T-helper 1 cell treated with Interleukin-12 subunit alpha and Interleukin-12 subunit beta and Interleukin-4 antibody, amounts not matched to agents 30 ng/mL and 1 ng/mL, for 36 hours (primary cell): ENCODE data around the gene TRPM6. TPM values are rescaled to one million over a fixed set of nuclear protein-coding genes. Genes with fewer than 3 reads are reported as not detected.

Source experiments
- intact Hi-C: fragments of 100-400 bp; cut with micrococcal nuclease; formaldehyde crosslinking; loops from one replicate; pipeline ENCODE4 v1.15.1; 2024
- total RNA-seq: library from RNA; stranded (reverse); gene quantifications from 2 replicates; pipeline ENCODE4 v1.2.3, GENCODE V29; 2022

TRPM6 gene
- total RNA-seq, 1 donor from 2014 or later: not detected

GRCh38 chr9:74777136-74777879 is 110.4 kb downstream of the TRPM6 start:
- intact Hi-C loops: loop anchor here (1.0 to 5.0 kb wide), 3 partner anchors 175 to 1525 kb away; partner anchors contain the start of gene C9orf40

DNA sequence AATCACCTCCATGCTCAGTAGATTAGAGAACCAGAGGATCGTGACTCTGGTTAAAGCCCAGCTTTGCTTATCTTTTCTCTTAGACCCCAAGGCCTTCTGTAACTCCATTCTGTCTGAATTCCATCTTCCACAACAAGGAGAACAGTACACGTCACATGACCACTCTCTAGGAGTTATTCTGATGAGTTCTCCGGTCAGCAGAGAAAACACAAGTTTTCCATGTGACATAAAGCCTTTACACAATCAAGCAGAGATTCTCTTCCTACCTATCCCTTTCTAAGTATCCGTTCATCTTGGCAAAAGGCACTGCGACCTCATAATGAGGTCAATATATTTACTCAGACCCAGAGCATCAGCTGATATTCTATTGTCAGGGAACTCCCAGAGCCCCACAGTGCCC is 112.3 kb downstream of the TRPM6 start:
- intact Hi-C loops: loop anchor here (2.0 to 5.0 kb wide), 2 partner anchors 373 to 1527 kb away; no protein-coding TSS in a partner anchor

GRCh38 chr9:74773886-74774479 is 113.7 kb downstream of the TRPM6 start:
- intact Hi-C loops: loop anchor here (1.0 to 5.0 kb wide), 9 partner anchors 113 to 1623 kb away; partner anchors contain the start of genes CARNMT1 and TRPM6

- intact Hi-C loops: loop anchor here (5.0 kb wide), 1 partner anchor 1625 kb away; no protein-coding TSS in a partner anchor
Observed at GRCh38 chr9:74772121-74772520, 115.6 kb downstream of the TRPM6 start.

DNA sequence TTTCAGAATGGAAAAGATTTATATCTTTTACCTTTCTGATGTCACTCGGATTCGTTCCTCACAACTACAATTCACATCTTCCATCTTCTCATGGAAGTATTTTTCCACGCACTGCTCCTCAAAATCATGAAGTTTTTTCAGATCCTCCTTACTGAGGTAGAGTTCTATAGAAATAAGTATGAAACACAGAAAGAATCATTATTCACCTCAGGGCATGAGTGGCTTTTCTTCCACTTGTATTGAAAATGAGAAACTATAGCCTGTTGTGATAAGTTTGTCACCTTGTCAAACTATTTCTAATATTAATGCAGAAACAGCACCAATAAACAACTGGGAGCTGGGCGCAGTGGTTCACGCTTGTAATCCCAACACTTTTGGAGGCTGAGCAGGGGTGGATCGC is 116.0 kb downstream of the TRPM6 start:
- intact Hi-C loops: loop anchor here (5.0 kb wide), 1 partner anchor 1626 kb away; no protein-coding TSS in a partner anchor

DNA sequence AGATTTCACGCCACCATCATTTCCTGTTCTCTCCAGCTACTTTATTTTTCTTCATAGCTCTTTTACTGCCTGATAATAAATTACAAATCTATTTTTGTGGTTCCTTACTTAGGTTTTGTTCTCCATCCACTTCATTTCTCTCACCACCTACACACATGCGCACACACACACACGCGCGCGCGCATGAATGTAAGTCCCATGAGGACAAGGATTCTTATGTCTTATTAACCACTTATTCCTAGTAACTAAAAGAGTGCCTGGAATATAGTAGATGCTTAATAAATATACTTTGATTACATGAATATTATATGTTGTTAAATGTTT is 116.5 kb downstream of the TRPM6 start:
- intact Hi-C loops: loop anchor here (5.0 kb wide), 1 partner anchor 1626 kb away; no protein-coding TSS in a partner anchor

DNA sequence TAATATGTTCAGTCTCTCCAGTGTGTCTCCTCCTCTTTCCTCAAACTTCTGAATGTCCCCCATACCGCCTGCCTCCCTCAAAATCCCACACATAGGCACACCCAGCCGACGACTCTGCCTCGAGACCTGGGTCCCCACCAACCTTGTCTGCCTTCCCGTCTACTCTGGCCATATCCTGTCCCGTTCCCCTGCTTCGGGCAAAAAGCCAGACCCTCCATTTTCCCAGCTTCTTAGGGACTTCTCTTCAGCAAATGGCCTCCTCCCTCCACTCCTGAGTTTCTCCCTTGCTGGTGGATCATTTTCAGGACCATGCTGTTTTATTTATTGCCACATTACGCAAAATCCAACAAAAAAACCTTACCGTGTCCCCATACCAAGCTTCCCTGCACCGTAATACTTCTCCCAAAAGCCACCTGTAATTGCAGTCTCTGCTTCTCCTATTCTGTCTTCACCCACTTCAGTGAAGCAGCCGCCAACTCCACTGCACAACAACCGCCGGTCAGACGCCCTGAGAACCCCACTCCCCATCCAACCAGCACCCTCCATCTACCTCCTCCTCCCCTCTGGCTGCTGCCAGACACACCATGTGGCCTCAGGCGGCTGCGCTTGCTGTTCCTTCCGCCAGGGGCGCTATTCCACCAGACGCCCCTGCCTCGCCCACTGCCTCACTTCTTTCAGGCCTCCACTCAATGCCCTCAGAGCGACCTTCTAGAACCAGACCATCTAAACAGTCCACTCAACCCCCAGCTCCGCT is 117.0 kb downstream of the TRPM6 start:
- intact Hi-C loops: loop anchor here (5.0 kb wide), 1 partner anchor 1627 kb away; no protein-coding TSS in a partner anchor

DNA sequence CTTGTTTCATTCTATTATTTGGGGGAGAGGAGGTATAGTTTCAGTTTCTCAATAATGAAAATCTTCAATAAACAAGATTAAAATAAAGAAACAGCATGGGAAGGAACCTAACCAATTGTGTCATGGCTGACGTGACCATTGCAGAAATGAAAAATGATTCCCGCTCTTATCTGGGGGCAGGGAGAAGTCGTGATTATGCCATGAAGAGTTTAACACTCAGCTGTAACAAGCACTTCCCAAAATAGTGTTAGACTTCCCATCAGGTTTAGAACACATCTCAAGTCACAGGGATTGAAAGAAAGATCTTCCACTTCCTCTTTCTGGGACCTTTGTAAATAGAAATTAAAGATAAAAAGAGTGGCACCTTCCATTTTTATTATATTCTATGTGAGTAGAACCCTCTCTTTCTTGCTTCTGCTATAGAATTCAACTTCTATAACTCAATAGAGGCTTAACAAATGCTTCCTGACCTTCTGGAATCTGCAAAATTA is 122.2 kb downstream of the TRPM6 start:
- intact Hi-C loops: no loop called here

GRCh38 chr9:74762950-74763349 is 124.8 kb downstream of the TRPM6 start:
- intact Hi-C loops: no loop called here

GRCh38 chr9:74760031-74760700 is 127.6 kb downstream of the TRPM6 start:
- intact Hi-C loops: no loop called here

DNA sequence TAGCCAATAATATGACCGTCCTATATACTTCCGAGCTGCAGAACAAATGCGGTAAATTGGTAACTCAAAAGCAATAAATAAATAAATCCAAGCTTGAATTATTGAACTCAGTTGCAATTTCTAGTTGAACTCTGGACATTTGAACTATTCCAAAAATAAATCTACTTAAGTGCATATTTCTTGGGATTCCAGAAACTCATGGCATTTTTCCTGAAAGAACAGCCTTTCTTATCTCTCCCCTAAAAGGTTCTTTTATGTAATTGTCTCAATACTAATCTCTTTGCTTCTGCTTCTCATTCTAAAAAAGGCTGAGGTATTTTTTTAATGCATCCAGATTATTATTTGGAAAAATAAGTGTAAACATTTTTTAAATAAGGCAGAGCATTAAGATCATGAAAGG is 131.7 kb downstream of the TRPM6 start:
- intact Hi-C loops: no loop called here

- intact Hi-C loops: no loop called here
Observed at GRCh38 chr9:74755355-74755754, 132.4 kb downstream of the TRPM6 start.

GRCh38 chr9:74753650-74754049 is 134.1 kb downstream of the TRPM6 start:
- intact Hi-C loops: no loop called here

DNA sequence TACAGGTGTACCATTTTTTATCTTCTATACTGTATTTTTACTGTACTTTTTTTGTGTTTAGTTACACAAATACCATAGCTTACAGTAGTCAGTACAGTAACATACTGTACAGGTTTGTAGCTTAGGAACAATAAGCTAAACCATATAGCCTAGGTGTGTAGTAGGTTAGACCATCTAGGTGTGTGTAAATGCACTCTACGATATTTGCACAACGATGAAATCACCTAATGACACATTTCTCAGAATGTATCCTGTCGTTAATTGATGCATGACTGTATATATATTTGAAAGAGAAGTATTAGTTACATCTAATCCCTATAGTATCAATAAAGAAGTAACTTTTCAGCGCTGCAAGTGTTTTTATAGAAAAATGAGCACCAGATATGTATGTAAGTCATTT is 138.8 kb downstream of the TRPM6 start:
- intact Hi-C loops: no loop called here

GRCh38 chr9:74742792-74743730 is 144.7 kb downstream of the TRPM6 start:
- intact Hi-C loops: loop anchor here (2.0 to 5.0 kb wide), 2 partner anchors 164 to 1061 kb away; no protein-coding TSS in a partner anchor

GRCh38 chr9:74742191-74742790 is 145.4 kb downstream of the TRPM6 start:
- intact Hi-C loops: loop anchor here (2.0 to 5.0 kb wide), 2 partner anchors 163 to 1060 kb away; no protein-coding TSS in a partner anchor

GRCh38 chr9:74736646-74737045 is 151.1 kb downstream of the TRPM6 start:
- intact Hi-C loops: no loop called here

- intact Hi-C loops: no loop called here
Observed at GRCh38 chr9:74735761-74736160, 152.0 kb downstream of the TRPM6 start.

GRCh38 chr9:74729136-74729695 is 158.5 kb downstream of the TRPM6 start:
- intact Hi-C loops: no loop called here
